HEK293T (cell line): ENCODE measurements around the gene RNF40.
A peak's percentile ranks its signal among the peaks of the same experiment; 100 is the strongest.
"Not testable (repeated sequence)": the region's sequence is repeated elsewhere in the genome, so short reads cannot be mapped to it uniquely, and the experiment has no call there.

ENCODE experiments used
- CTCF ChIA-PET: fragments of 350-600 bp; formaldehyde crosslinking; extraction: SDS; loops from one replicate; lab custom pipeline; 2021; ENCODE audit warnings: antibody characterized with exemption, inconsistent platforms; lab: Yijun Ruan, JAX
- POLR2A ChIA-PET: fragments of 350-600 bp; formaldehyde crosslinking; extraction: SDS; loops from one replicate; lab custom pipeline; 2020; ENCODE audit warnings: antibody characterized with exemption, inconsistent platforms; lab: Yijun Ruan, JAX
- DNase-seq: peaks from one replicate; pipeline ENCODE4 v3.0.0; 2012; ENCODE audit warnings: mixed read lengths; ENCODE audit errors: extremely low spot score
- ARNT ChIP-seq: fragments of 450-650 bp; IDR thresholded peaks from 2 replicates; pipeline ENCODE4 v1.6.1; 2017; ENCODE audit warnings: mild to moderate bottlenecking
- CTBP1 ChIP-seq: fragments of 450-650 bp; IDR thresholded peaks from 2 replicates; pipeline ENCODE4 v1.6.1; 2016; ENCODE audit warnings: borderline replicate concordance
- ELF4 ChIP-seq: fragments of 450-650 bp; IDR thresholded peaks from 2 replicates; pipeline ENCODE4 v1.6.1; 2017; ENCODE audit warnings: antibody characterized with exemption
- FOXA1 ChIP-seq: fragments of 450-650 bp; IDR thresholded peaks from 2 replicates; pipeline ENCODE4 v1.6.1; 2016; ENCODE audit warnings: mild to moderate bottlenecking
- FOXK2 ChIP-seq: fragments of 450-650 bp; IDR thresholded peaks from 2 replicates; pipeline ENCODE4 v1.6.1; 2016; ENCODE audit warnings: mild to moderate bottlenecking
- FOXM1 ChIP-seq: fragments of 450-650 bp; IDR thresholded peaks from 2 replicates; pipeline ENCODE4 v1.6.1; 2017; ENCODE audit warnings: mild to moderate bottlenecking, borderline replicate concordance
- HDGF ChIP-seq: fragments of 450-650 bp; IDR thresholded peaks from 2 replicates; pipeline ENCODE4 v1.6.1; 2017; ENCODE audit warnings: antibody characterized with exemption, borderline replicate concordance
- L3MBTL2 ChIP-seq: fragments of 450-650 bp; conservative IDR thresholded peaks from 2 replicates; pipeline ENCODE4 v1.6.1; 2016; ENCODE audit warnings: mild to moderate bottlenecking
- NFRKB ChIP-seq: fragments of 450-650 bp; IDR thresholded peaks from 2 replicates; pipeline ENCODE4 v1.6.1; 2016; ENCODE audit warnings: mild to moderate bottlenecking, moderate library complexity
- PKNOX1 ChIP-seq: fragments of 450-650 bp; IDR thresholded peaks from 2 replicates; pipeline ENCODE4 v1.6.1; 2016
- SP1 ChIP-seq: fragments of 450-650 bp; IDR thresholded peaks from 2 replicates; pipeline ENCODE4 v1.6.1; 2017
- SUZ12 ChIP-seq: fragments of 450-650 bp; IDR thresholded peaks from 2 replicates; pipeline ENCODE4 v1.6.1; 2016; ENCODE audit warnings: mild to moderate bottlenecking
- TARDBP ChIP-seq: fragments of 450-650 bp; IDR thresholded peaks from 2 replicates; pipeline ENCODE4 v1.6.1; 2016
- ZNF384 ChIP-seq: fragments of 450-650 bp; IDR thresholded peaks from 2 replicates; pipeline ENCODE4 v1.6.1; 2016

Gene RNF40

GRCh38 chr16:30797670-30798309, 35.7 kb downstream of the RNF40 start:
- ChIA-PET CTCF (interaction anchor here (0.7 kb wide), 1 partner anchor 9 kb away, joined by 4 read pairs; no protein-coding TSS in a partner anchor), POLR2A (interaction anchor here (0.6 to 3.0 kb wide), 5 partner anchors 8 to 139 kb away, joined by 3 to 25 read pairs (median 5); partner anchors contain the start of gene ZNF629)
- DNase-seq, result peak; percentile 45
- TF ChIP-seq ZNF384 (peak; percentile 68; the same call in 1 of the 2 replicates), HDGF (no peak)

GRCh38 chr16:30802936-30803335, 40.8 kb downstream of the RNF40 start:
- POLR2A ChIA-PET, result interaction anchor here (0.9 to 15.2 kb wide), 5 partner anchors 10 to 72 kb away, joined by 3 to 599 read pairs (median 4); partner anchors contain the start of gene ZNF629
- TF ChIP-seq CTBP1, result no peak
- CTCF ChIA-PET, result interaction anchor here (0.8 to 0.9 kb wide), 2 partner anchors 9 to 10 kb away, joined by 4 read pairs; no protein-coding TSS in a partner anchor
- DNase-seq, result no peak

- no peak for TF ChIP-seq FOXK2
- no peak for TF ChIP-seq CTBP1
- TF ChIP-seq HDGF, result no peak
- TF ChIP-seq ELF4, result no peak
- TF ChIP-seq ARNT, result no peak
- no peak for TF ChIP-seq L3MBTL2
- ChIA-PET CTCF (interaction anchor here (0.6 to 3.0 kb wide), 11 partner anchors 9 to 97 kb away, joined by 3 to 11 read pairs (median 5); partner anchors contain the start of gene ZNF629), POLR2A (interaction anchor here (0.5 to 15.2 kb wide), 37 partner anchors 8 to 348 kb away, joined by 3 to 599 read pairs (median 5); partner anchors contain the start of genes BCL7C, CFAP119, CTF1 and PHKG2)
- no peak for DNase-seq
Measured at GRCh38 chr16:30805056-30805369, 42.9 kb downstream of the RNF40 start.

- DNase-seq, result peak; percentile 95
- TF ChIP-seq SUZ12 (no peak), L3MBTL2 (peak; percentile 75), ELF4 (peak; percentile 92; the same call in 1 of the 2 replicates)
- ChIA-PET CTCF (interaction anchor here (0.6 to 3.0 kb wide), 14 partner anchors 8 to 136 kb away, joined by 3 to 11 read pairs (median 4); partner anchors contain the start of gene ZNF629), POLR2A (interaction anchor here (0.5 to 15.2 kb wide), 40 partner anchors 9 to 348 kb away, joined by 3 to 599 read pairs (median 4); partner anchors contain the start of genes BCL7C, CFAP119, CTF1 and PHKG2)
Measured at GRCh38 chr16:30805370-30806169, 43.4 kb downstream of the RNF40 start.

- ChIA-PET CTCF (interaction anchor here (0.7 to 1.2 kb wide), 2 partner anchors 26 to 37 kb away, joined by 3 read pairs; no protein-coding TSS in a partner anchor), POLR2A (interaction anchor here (4.6 to 15.2 kb wide), 2 partner anchors 24 to 67 kb away, joined by 55 to 599 read pairs; partner anchors contain the start of gene ZNF629)
- TF ChIP-seq L3MBTL2 (no peak), ZNF384 (0 out of 2 replicates have a peak, but pooled peaks have one; percentile 42)
Measured at GRCh38 chr16:30808146-30808545, 46.0 kb downstream of the RNF40 start.

GRCh38 chr16:30808890-30809426, 46.8 kb downstream of the RNF40 start:
- CTCF ChIA-PET, result not testable (repeated sequence)
- POLR2A ChIA-PET, result interaction anchor here (4.6 to 15.2 kb wide), 2 partner anchors 25 to 66 kb away, joined by 55 to 599 read pairs; partner anchors contain the start of gene ZNF629

More at GRCh38 chr16:30808146-30808545, 46.0 kb downstream of the RNF40 start:
- no peak for DNase-seq

GRCh38 chr16:30809675-30810074, 47.6 kb downstream of the RNF40 start:
- CTCF ChIA-PET, result not testable (repeated sequence)

More at GRCh38 chr16:30808890-30809426, 46.8 kb downstream of the RNF40 start:
- not testable (repeated sequence) for DNase-seq
- peak; percentile 91; the same call in 1 of the 2 replicates for TF ChIP-seq ZNF384
- TF ChIP-seq CTBP1, result 0 out of 2 replicates have a peak, but pooled peaks have one; percentile 11
- TF ChIP-seq PKNOX1, result peak; percentile 91

GRCh38 chr16:30813821-30814189, 51.7 kb downstream of the RNF40 start:
- ChIA-PET POLR2A (interaction anchor here (0.9 to 15.2 kb wide), 11 partner anchors 8 to 115 kb away, joined by 3 to 599 read pairs (median 6); partner anchors contain the start of genes FBXL19, SRCAP and ZNF629), CTCF (interaction anchor here (0.6 to 2.1 kb wide), 6 partner anchors 9 to 128 kb away, joined by 3 to 16 read pairs (median 7); partner anchors contain the start of gene PHKG2)
- TF ChIP-seq HDGF (no peak), SUZ12 (no peak)
- DNase-seq, result no peak

More at GRCh38 chr16:30809675-30810074, 47.6 kb downstream of the RNF40 start:
- DNase-seq, result not testable (repeated sequence)
- POLR2A ChIA-PET, result interaction anchor here (15.2 kb wide), 1 partner anchor 26 kb away, joined by 599 read pairs; the partner anchor contains the start of gene ZNF629

GRCh38 chr16:30816769-30817168, 54.6 kb downstream of the RNF40 start:
- ChIA-PET POLR2A (interaction anchor here (1.5 to 15.2 kb wide), 2 partner anchors 11 to 33 kb away, joined by 6 to 599 read pairs; partner anchors contain the start of gene ZNF629), CTCF (interaction anchor here (1.5 kb wide), 1 partner anchor 27 kb away, joined by 7 read pairs; no protein-coding TSS in a partner anchor)
- DNase-seq, result no peak
- TF ChIP-seq FOXM1 (no peak), L3MBTL2 (no peak), FOXA1 (no peak), ARNT (no peak), SP1 (no peak), TARDBP (no peak), ELF4 (no peak), HDGF (no peak), ZNF384 (no peak), SUZ12 (no peak), FOXK2 (no peak), CTBP1 (no peak), NFRKB (no peak)
